GM12878 (cell line): ENCODE measurements around the gene OLFML2A. TPM values are rescaled to one million over a fixed set of nuclear protein-coding genes. Genes with fewer than 3 reads are reported as not detected.

Source experiments
- ATAC-seq: fragments of 200-7000 bp; cut with Tn5 transposase; 3 replicates; pipeline ENCODE4 v1.9.1; 2020; ENCODE audit warnings: mild to moderate bottlenecking, moderate library complexity
- BruUV-seq: library from RNA; stranded (reverse); fragments of 400-500 nt; replicated peaks from 2 replicates; lab custom pipeline; 2021; lab: Mats Ljungman, UMichigan
- CTCF ChIA-PET: fragments of 300-600 bp; sonication (Branson Sonifier 250); formaldehyde crosslinking; extraction: SDS; loops from one replicate; lab custom pipeline; 2021; ENCODE audit warnings: inconsistent platforms; lab: Yijun Ruan, JAX
- POLR2A ChIA-PET: fragments of 350-600 bp; formaldehyde crosslinking; extraction: SDS; loops from one replicate; lab custom pipeline; 2021; ENCODE audit warnings: inconsistent platforms; lab: Charles Lee
- RAD21 ChIA-PET: fragments of 300-600 bp; sonication (Branson Sonifier 250); formaldehyde crosslinking; loops from one replicate; lab custom pipeline; 2023; ENCODE audit warnings: antibody characterized with exemption; ENCODE audit not compliant: unreplicated experiment; lab: Charles Lee
- SMC1A ChIA-PET: fragments of 300-600 bp; sonication (Branson Sonifier 250); formaldehyde crosslinking; loops from one replicate; lab custom pipeline; 2023; ENCODE audit not compliant: unreplicated experiment, uncharacterized antibody; lab: Charles Lee
- DNase-seq: peaks from one replicate; pipeline ENCODE4 v3.0.0-alpha.2; 2011; ENCODE audit warnings: low read depth, low spot score
- FAIRE-seq: peaks from 3 replicates; lab custom pipeline; 2011; peaks lifted over from hg19 to GRCh38; lab: Jason Lieb, UNC
- H2AFZ ChIP-seq: 2 replicates; pipeline ENCODE4 v1.6.0; 2011; ENCODE audit warnings: low read depth, low read length, control low read depth; ENCODE audit not compliant: control insufficient read depth
- H3K27ac ChIP-seq: 2 replicates; pipeline ENCODE4 v1.5.1; 2011; ENCODE audit warnings: control low read depth; ENCODE audit not compliant: control insufficient read depth, insufficient read depth
- H3K27me3 ChIP-seq, 2 experiments: replicated peaks in 1 of 2; 2 replicates each; pipeline versions ENCODE4 v1.6.0 to v1.6.1; 2011; ENCODE audit warnings: low read length in 1 of 2; ENCODE audit not compliant: control insufficient read depth in 2 of 2, insufficient read depth in 2 of 2
- H3K36me3 ChIP-seq, 2 experiments: 2 replicates each; pipeline ENCODE4 v1.5.1; 2011; ENCODE audit warnings: low read length in 1 of 2; ENCODE audit not compliant: control insufficient read depth in 2 of 2, insufficient read depth in 2 of 2
- H3K4me1 ChIP-seq: 2 replicates; pipeline ENCODE4 v1.6.1; 2011; ENCODE audit warnings: mild to moderate bottlenecking, low read length, moderate library complexity, mixed read lengths; ENCODE audit not compliant: control insufficient read depth, insufficient read depth
- H3K4me2 ChIP-seq: 2 replicates; pipeline ENCODE4 v1.6.0; 2011; ENCODE audit warnings: control low read depth; ENCODE audit not compliant: control insufficient read depth, insufficient read depth
- H3K4me3 ChIP-seq: fragments of 200-600 bp; sonication (generic); 2 replicates; pipeline ENCODE4 v1.5.1; 2016
- H3K79me2 ChIP-seq: 2 replicates; pipeline ENCODE4 v1.6.0; 2011; ENCODE audit warnings: low read length; ENCODE audit not compliant: control insufficient read depth, insufficient read depth
- H3K9ac ChIP-seq: 2 replicates; pipeline ENCODE4 v1.8.0; 2011; ENCODE audit warnings: low read length, control low read depth, mixed read lengths; ENCODE audit not compliant: control insufficient read depth, insufficient read depth
- H3K9me3 ChIP-seq: replicated peaks from 3 replicates; pipeline ENCODE4 v1.5.1; 2011; ENCODE audit warnings: mild to moderate bottlenecking, low read length; ENCODE audit not compliant: control insufficient read depth, insufficient read depth
- H4K20me1 ChIP-seq: 2 replicates; pipeline ENCODE4 v1.6.0; 2011; ENCODE audit not compliant: control insufficient read depth, insufficient read depth
- CEBPZ ChIP-seq: fragments of 150-350 bp; IDR thresholded peaks from 2 replicates; pipeline ENCODE4 v1.6.1; 2016; ENCODE audit warnings: low read depth, low read length
- CHD4 ChIP-seq: fragments of 200-600 bp; sonication (generic); IDR thresholded peaks from 2 replicates; pipeline ENCODE4 v1.6.1; 2016; ENCODE audit warnings: mild to moderate bottlenecking
- DPF2 ChIP-seq: fragments of 450-650 bp; IDR thresholded peaks from 2 replicates; pipeline ENCODE4 v1.6.1; 2017; ENCODE audit warnings: mild to moderate bottlenecking
- EGR1 ChIP-seq, 2 experiments: IDR thresholded peaks; 1 replicate in 1 of 2; 2 replicates in 1 of 2; pipeline ENCODE4 v1.6.1; 2011 to 2012; ENCODE audit warnings: low read depth in 2 of 2, low read length in 2 of 2, borderline replicate concordance in 1 of 2, mild to moderate bottlenecking in 1 of 2, moderate library complexity in 1 of 2
- FOXM1 ChIP-seq: IDR thresholded peaks from 2 replicates; pipeline ENCODE4 v1.6.1; 2012; ENCODE audit warnings: low read depth, mild to moderate bottlenecking, inconsistent platforms, low read length, moderate library complexity
- IKZF1 ChIP-seq: fragments of 450-650 bp; conservative IDR thresholded peaks from 2 replicates; pipeline ENCODE4 v1.6.1; 2017; ENCODE audit warnings: antibody characterized with exemption, mild to moderate bottlenecking
- NR2F1 ChIP-seq: fragments of 450-650 bp; conservative IDR thresholded peaks from 2 replicates; pipeline ENCODE4 v1.6.1; 2017; ENCODE audit warnings: mild to moderate bottlenecking
- NRF1 ChIP-seq: conservative IDR thresholded peaks from 2 replicates; pipeline ENCODE4 v1.6.1; 2011; ENCODE audit warnings: mild to moderate bottlenecking, low read depth, low read length, improper control_type of control experiment
- POLR2A ChIP-seq: IDR thresholded peaks from 2 replicates; pipeline ENCODE4 v1.6.1; 2011; ENCODE audit warnings: low read depth, mild to moderate bottlenecking, low read length
- RAD21 ChIP-seq: IDR thresholded peaks from 2 replicates; pipeline ENCODE4 v1.6.1; 2011; ENCODE audit warnings: mild to moderate bottlenecking, low read depth, low read length, moderate library complexity; ENCODE audit not compliant: insufficient read depth
- RCOR1 ChIP-seq: conservative IDR thresholded peaks from 2 replicates; pipeline ENCODE4 v1.6.1; 2012; ENCODE audit warnings: low read depth, low read length, improper control_type of control experiment
- RELA ChIP-seq: fragments of 450-650 bp; IDR thresholded peaks from 2 replicates; pipeline ENCODE4 v1.8.0; 2014; ENCODE audit warnings: borderline replicate concordance; ENCODE audit not compliant: partially characterized antibody
- SKIL ChIP-seq: fragments of 450-650 bp; IDR thresholded peaks from 2 replicates; pipeline ENCODE4 v1.6.1; 2017; ENCODE audit warnings: mild to moderate bottlenecking, low read depth, inconsistent platforms; ENCODE audit not compliant: poor library complexity, severe bottlenecking
- SUZ12 ChIP-seq: fragments of 200-600 bp; sonication (generic); IDR thresholded peaks from one replicate; pipeline ENCODE4 v1.6.1; 2018; ENCODE audit warnings: antibody characterized with exemption, mild to moderate bottlenecking; ENCODE audit not compliant: unreplicated experiment
- TARDBP ChIP-seq: IDR thresholded peaks from 2 replicates; pipeline ENCODE4 v1.6.1; 2016; ENCODE audit warnings: borderline replicate concordance
- TCF12 ChIP-seq: IDR thresholded peaks from 2 replicates; pipeline ENCODE4 v1.6.1; 2011; ENCODE audit warnings: low read depth, mild to moderate bottlenecking, low read length
- USF1 ChIP-seq: IDR thresholded peaks from 2 replicates; pipeline ENCODE4 v1.6.1; 2011; ENCODE audit warnings: borderline replicate concordance, low read depth, mild to moderate bottlenecking, moderate library complexity, mixed read lengths, low read length; ENCODE audit not compliant: insufficient read depth; ENCODE audit errors: extremely low read length
- WGBS: methylation state at CpG from one replicate; pipeline ENCODE4 v1.1.6; 2016; ENCODE audit warnings: low lambda C conversion rate; ENCODE audit not compliant: insufficient replicate concordance, insufficient coverage; ENCODE audit errors: missing lambda C conversion rate; 5-methylcytosine and 5-hydroxymethylcytosine counted together
- in situ Hi-C: fragments of 300-500 bp; cut with MboI; formaldehyde crosslinking; loops from 9 replicates; pipeline ENCODE4 v1.14.3; 2018; ENCODE audit warnings: mixed read lengths
- intact Hi-C: fragments of 100-400 bp; cut with micrococcal nuclease; formaldehyde crosslinking; loops from one replicate; pipeline ENCODE4 v1.14.2; 2022; ENCODE audit not compliant: unreplicated experiment
- polyA plus RNA-seq, 11 experiments: library from polyadenylated mRNA; depleted of rRNA in 4 of 11; unstranded in 6 of 11; stranded (reverse) in 5 of 11; fragments of >200 nt; fragmentation: Nextera tagmentation in 4 of 11; fragmentation: Illumina TruSeq in 1 of 11; extraction: Ambion mirVana in 4 of 11; extraction: Trizol in 1 of 11; gene quantifications; 1 replicate in 1 of 11; 2 replicates in 10 of 11; pipeline versions ENCODE4 v1.2.1 to v1.2.3, GENCODE V29; 2011 to 2016; ENCODE audit warnings: inconsistent platforms in 2 of 11, missing spikeins in 2 of 11, low read depth in 1 of 11
- total RNA-seq, 4 experiments: library from RNA; depleted of rRNA in 3 of 4; stranded (reverse); fragments of >200 nt in 3 of 4; fragmentation: Illumina TruSeq in 1 of 4; extraction: Trizol in 1 of 4; gene quantifications; 2 replicates each; pipeline versions ENCODE4 v1.2.1 to v1.2.3, GENCODE V29; 2013 to 2021

OLFML2A gene
- total and polyA plus RNA-seq, 10 of the 15 experiments (the other 5 are each of a cell fraction or from before 2014, with no cell fraction given), result 0.02 to 0.13 (median 0.10) TPM; not detected in 4

DNA sequence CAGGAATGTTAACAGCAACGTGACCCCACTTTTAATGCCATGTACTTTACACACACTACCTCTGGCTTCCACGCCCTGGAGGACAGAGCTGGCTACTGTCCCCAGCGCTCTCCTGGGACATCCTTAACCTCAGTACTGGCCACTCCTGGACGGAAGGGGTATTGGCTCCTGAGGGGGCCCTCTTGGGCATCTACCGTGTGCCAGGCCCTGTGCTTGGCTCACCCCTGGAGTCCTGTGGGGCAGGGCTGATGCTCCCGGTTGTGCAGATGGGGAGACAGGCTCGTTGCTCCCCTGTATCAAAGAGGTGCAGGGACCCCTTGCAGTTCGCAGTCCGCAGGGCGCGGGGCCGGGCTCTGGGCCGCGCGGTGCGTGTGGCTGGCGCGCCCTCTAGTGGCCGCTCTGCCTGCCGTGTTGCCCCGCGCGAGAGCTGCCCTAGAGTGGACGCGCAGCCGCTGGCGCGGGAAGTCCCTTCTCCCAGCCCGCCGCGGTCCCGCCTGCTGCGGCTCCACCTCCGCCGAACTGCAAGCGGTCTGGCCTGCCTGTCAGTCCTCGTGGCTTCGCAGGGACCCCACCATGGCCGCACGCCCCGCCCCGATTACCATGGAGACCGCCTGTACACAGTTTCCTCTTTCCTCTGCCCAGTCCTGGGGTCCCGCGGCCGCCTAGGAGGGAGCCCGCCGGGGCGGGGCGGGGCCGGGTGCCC lies 76.0 kb downstream of the OLFML2A start, which contains the start of gene WDR38:
Gene WDR38, plus strand, starts transcription at position 632 of the 703 bp plus-strand sequence. CDS start 72 bp downstream, outside the sequence.
- Histone ChIP-seq H3K27ac (no peak within 1 kb of the TSS), H3K4me2 (peak within 1 kb of the TSS; percentile 98), H3K36me3 (peaks cover 11 to 13% of the 10 kb centered on the region in 2 experiments; a peak in 3 of 4 replicates), H3K9ac (peak within 1 kb of the TSS; percentile 16; the same call in 1 of the 2 replicates), H4K20me1 (no peaks in the 10 kb centered on the region), H3K9me3 (no peaks in the 10 kb centered on the region), H3K4me3 (peak within 1 kb of the TSS; percentile 51; the same call in 1 of the 2 replicates), H3K79me2 (peaks cover 2% of the 10 kb centered on the region; the same call in 1 of the 2 replicates), H3K4me1 (peaks cover 5% of the 10 kb centered on the region), H3K27me3 (no peaks in the 10 kb centered on the region), H2AFZ (peak within 1 kb of the TSS; percentile 94)
- DNase-seq (no peak), FAIRE-seq (peak; percentile 89), ATAC-seq (peak; percentile 91)
- ChIA-PET CTCF (interaction anchor here (0.6 to 26.5 kb wide), 46 partner anchors 10 to 443 kb away, joined by 3 to 575 read pairs (median 4); partner anchors contain the start of genes ARPC5L, NR6A1, OLFML2A and RPL35), POLR2A (interaction anchor here (0.8 to 2.2 kb wide), 8 partner anchors 9 to 84 kb away, joined by 3 to 8 read pairs (median 4); partner anchors contain the start of genes ARPC5L, NR6A1 and OLFML2A), SMC1A (interaction anchor here (0.6 to 12.1 kb wide), 24 partner anchors 10 to 291 kb away, joined by 3 to 233 read pairs (median 4); partner anchors contain the start of genes ARPC5L, NR6A1, OLFML2A and RPL35), RAD21 (interaction anchor here (0.5 to 9.5 kb wide), 25 partner anchors 9 to 293 kb away, joined by 3 to 180 read pairs (median 6); partner anchors contain the start of genes ARPC5L, NR6A1, OLFML2A and RPL35)
- no TSS peak for BruUV-seq
- intact Hi-C loops (loop anchor here (1.0 to 5.0 kb wide), 3 partner anchors 79 to 236 kb away; no protein-coding TSS in a partner anchor), in situ Hi-C loops (loop anchor here (5.0 to 25.0 kb wide), 2 partner anchors 81 to 1941 kb away; partner anchors contain the start of genes NR6A1, RC3H2 and ZBTB6)
- 1% methylated on average over 51 of the region's 51 CpGs for WGBS
- TF ChIP-seq NRF1 (no peak), SUZ12 (no peak), TCF12 (no peak), USF1 (no peak), POLR2A (no peak), RAD21 (peak; percentile 79), TARDBP (no peak; the same call in 1 of the 2 replicates), SKIL (no peak), CEBPZ (no peak), FOXM1 (no peak), RCOR1 (peak; percentile 41; the same call in 1 of the 2 replicates), RELA (peak; percentile 79), EGR1 (IDR thresholded peaks at IDR 0.05; ENCODE audit: borderline replicate concordance in 1 of 2, low read depth in 2 of 2, low read length in 2 of 2) (no peak), DPF2 (peak; percentile 65), CHD4 (no peak), NR2F1 (peak; percentile 54), IKZF1 (peak; percentile 77)
